NCI-H1694 treated with DMSO at 0.1 percent for 48 hours (cell line): ENCODE measurements around the gene TCEAL8.

Experiments
- DNase-seq: peaks from one replicate; lab custom pipeline; 2025; lab: John Stamatoyannopoulos, UW

TCEAL8 gene

DNA sequence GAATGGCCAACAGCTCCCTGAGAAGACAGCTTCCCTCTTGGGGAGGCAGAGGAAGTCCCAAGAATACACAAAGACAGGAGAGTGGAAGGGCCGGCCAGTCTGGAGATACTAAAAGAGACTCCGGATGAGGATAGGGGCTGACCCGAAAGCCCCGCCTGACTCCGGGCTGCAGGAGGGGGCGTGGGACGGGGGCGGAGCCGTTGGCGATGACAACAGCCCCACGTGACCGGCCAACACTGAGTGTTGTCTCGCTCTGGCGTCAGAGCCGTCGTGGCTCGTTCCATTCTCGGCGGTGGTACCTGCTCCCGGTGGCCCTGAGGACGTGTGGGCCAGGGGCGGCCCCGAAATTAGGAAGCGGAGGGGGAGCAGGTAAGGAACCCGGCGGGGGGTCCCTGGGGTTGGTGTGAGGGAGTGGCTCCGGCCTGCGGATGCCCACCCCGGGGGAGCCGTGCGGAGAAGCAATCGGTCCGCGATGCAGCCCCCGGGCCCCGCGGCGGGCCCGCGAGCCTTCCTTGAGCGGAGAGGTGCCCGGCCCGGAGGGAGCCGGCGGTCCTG is 40.0 kb downstream of the TCEAL8 start, which contains the start of gene BEX4:
BEX4 (plus strand) TSS at position 239 of the 555 bp plus-strand sequence. CDS start 1,046 bp downstream, outside the sequence.
- peak; percentile 39 for DNase-seq

GRCh38 chrX:103212749-103213457 is 42.1 kb downstream of the TCEAL8 start:
- DNase-seq, result no peak

DNA sequence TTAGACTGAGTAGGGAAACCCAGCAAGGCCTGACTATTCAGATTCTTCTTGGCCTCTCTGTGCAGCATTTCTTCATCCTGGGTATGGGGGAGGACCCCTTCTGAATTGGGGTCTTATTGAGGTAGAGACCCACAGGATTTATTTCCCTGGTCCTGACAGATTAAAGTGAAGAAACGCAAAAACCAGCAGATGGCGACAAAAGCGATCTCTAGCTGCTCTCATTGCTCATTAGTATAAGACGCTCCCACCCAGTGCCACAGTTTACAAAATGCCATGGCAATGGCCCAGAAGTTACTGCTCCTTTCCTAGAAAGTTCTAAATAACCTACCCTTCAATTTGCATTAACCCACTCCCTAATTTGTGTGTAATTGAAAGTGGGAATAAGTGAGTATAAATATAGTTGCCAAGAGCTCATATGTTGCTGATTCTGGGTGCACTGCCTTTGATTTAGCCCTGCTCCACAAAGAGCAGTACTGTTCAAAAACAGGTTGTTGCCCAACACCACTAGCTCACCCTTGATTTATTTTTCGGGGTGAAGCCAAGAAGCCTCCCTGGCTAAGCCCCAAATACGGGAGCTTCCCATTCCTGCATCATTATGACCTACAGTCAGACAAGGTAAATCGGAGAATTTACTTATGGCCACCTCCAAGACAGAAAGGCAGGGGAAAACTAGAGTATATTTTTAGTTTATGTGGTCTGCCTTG is 43.8 kb downstream of the TCEAL8 start:
- peak; percentile 51 for DNase-seq

GRCh38 chrX:103210056-103210455 is 44.9 kb downstream of the TCEAL8 start:
- DNase-seq, result no peak
